Hippocampal formation (tissue), 2 donors: Measurements from ENCODE around the gene QTRT2.
A peak's percentile ranks its signal among the peaks of the same experiment; 100 is the strongest.

Experiments
- DNase-seq, 2 donors: peaks; one replicate each; lab custom pipeline; 2025; lab: John Stamatoyannopoulos, UW

The QTRT2 gene

DNA sequence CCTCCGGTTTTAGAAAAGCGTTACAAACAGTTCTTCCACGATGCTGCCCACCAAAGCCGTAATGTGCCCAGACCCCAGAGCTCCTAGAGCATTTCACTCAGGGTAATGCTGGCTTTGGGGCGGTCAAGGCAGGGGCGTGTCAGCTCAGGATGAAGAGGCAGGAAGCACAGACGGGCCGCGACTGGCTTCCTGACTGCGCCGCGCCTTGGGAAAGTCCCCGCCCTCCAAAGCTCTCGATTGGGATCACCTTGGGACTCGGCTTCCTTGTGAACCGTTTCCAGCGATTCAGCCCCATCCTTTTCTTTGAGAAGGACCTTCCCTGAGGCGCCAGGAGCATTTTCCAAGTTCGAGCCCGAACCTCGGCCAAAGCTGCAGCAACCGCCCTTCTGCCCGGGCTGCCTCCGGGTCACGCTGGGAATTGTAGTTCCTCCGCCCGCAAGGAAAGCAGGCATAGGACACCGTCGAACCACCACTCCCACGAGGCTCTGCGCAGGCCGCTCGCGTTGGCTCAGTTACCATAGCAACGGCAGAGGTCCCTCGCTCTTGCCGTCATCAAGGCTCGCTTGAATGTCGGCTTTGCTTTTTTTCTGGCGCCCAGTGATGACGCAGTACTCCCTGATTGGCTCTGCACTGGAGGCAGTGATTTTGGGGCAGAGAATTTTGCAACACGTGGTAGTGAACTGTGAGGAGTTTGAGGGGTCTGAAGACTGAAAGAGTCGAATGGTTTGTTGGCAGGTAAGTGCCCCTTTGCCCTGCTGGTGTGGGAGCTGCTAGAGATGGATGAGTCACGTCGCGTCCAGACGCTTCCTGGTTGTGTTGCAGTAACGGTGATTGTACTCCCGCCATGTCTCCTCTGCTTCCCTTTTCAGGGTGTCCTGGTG is at the start of gene QTRT2, which contains the start of gene CCDC191:
Gene QTRT2, plus strand, starts transcription at position 608 of the 881 bp plus-strand sequence. CDS start 8,521 bp downstream, outside the sequence.
Gene CCDC191, minus strand, starts transcription at position 397 of the 881 bp plus-strand sequence. Its CDS starts 60 bp downstream, at position 337.
- peak; percentile 99 for DNase-seq

DNA sequence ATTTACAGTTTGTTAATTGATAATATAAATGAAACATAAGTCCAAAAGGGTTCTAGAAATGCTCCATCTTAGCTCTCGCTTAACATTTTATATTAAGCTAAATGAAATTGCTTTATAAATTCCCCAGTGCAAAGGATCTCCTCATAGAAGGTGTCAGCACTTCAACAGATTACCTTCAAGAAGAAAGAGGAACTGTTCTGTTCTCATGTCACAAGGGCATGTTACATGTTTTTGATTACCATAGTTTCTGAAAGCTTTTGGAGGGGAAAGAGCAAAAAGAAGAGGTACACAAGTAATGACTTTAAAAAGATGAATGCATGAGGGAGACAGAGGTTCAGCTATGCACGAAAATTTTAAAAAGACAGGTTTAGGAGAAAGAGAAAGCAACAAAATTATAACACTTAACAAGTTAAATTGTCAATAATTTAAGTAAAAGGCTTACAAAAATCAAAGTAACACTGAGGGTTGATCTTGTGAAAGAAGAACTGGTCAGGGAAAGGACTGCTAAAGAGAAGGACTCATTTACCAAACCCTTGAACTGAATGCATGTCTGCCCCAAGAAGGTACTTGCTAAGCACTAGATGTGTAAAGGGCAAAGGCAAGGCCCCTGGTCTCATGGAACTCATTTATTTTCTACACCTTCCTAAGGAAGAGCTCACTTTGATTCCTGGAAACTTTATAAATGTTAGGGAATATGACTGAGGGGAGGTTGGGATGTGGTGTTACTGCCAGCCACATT is 45.3 kb upstream of the QTRT2 start:
- no peak for DNase-seq

DNA sequence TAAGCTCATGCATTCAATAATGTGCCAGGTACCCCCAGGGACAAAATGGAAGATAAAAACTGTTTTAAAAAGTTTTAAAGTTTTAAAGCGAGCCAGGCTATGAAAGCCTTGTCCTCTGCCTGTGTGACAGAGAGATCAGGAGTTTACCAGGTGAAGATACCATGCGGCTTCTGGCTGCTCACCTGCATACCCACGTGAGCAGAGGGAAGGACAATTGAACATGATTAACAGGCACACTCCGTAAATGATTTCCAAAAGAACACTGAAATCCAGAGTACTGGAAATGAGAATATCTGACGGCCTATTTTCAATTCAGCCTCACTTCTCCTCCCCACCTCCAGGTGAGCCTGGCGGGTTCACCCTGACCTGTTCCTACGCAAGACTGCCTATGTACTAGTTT is 42.3 kb upstream of the QTRT2 start:
- DNase-seq = no peak

DNA sequence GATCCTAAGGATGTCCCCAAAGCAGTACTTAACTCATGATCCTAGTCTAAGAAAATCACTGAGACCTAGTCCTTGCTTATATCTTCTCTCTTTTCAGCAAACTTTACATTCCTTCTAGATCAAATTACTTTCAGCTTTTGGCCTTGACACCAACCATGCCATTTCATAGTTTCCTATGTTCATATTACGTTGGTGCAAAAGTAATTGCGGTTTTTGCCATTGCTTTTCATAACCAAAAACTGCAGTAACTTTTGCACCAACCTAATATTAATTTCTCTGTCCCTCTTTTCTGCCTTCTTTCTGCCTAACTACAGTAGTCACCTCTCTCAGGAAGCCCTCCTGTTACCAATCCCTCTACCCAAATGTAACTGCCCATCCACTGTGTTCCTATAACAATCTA is 37.1 kb upstream of the QTRT2 start:
- DNase-seq = no peak

DNA sequence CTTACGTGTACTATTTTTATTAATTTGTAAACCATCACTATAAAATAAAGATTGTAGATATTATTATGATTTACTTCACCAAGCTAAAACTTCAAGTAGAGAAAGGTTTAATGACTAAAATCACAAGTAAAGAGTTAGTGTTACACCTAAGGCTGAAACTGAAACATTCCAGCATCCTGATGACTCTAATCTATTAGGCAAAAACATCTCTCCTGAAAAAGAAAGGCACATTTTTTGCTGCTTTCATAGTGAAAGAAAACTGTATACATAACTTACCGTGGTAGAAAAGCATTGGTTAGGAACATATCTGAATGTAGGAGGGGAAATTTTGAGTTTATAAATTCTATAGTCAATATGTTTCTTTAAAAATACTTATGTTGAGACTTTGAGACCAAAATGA is 35.6 kb upstream of the QTRT2 start:
- DNase-seq = no peak

DNA sequence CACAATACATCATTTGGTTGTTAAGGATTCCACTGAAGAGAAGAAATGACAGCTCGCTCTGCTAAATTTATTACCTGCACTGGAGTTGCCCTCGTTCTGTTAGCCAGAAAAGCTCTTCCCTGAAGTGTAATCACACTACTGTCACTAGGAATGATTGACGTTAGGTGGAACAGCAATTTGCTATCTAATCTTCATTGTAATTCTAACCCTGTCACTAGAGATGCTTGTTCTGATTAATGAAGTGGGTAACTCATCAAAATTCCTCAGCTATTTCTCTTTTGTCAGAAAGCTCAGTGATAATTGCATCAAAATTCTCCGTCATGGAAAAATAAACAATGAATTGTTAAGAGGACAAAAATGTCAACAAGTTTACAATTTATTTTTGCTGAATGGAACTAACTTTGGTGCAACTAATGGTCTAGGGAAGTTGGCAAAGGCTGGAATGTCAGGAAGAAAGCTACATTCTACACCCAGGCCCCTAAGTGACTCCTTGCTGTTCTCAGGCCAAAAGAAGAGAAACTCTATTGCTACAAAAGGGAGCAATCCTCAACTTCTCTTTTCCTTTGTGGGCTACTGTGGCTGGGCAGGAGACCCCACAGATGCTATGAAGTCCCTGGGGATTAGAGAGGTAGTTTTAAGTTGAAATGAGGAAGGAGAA is 34.3 kb upstream of the QTRT2 start:
- DNase-seq = no peak

DNA sequence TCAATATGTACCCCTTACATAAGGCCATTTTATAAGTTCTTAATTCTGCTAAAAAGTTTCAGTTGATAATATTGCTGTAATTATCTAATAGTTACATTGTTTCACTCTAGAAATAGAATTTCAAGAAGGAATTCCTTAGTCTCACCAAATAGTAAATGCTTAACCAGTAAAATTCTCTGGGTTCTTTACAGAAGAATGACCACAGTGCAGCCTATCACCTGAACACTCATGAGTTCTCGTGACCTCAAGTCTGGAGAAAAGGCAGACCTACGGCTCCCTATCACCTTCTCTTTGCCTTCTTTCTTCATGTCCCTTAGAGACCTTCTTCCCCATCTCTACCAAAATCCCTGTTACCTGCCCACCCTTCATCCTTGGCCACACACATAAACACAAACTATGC is 31.1 kb upstream of the QTRT2 start:
- no peak for DNase-seq

DNA sequence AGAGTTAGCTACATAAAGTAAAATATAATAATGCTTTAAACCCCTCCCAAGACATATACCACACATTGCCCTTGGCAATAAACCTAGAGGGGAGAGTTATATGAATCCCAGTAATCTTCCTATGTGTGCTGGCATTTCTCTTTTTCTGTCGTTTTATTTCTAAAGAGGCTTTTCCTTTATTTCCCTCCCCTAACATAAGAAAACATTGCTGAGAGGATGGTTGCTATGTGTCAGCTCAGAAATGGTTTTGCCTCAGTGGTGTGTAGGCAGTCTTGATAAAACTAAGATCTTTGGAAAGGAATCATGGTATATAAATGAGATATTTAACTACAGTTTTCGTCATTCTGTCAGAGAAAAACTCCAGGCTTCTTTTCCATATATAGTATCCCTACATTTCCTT is 30.2 kb upstream of the QTRT2 start:
- DNase-seq = no peak

DNA sequence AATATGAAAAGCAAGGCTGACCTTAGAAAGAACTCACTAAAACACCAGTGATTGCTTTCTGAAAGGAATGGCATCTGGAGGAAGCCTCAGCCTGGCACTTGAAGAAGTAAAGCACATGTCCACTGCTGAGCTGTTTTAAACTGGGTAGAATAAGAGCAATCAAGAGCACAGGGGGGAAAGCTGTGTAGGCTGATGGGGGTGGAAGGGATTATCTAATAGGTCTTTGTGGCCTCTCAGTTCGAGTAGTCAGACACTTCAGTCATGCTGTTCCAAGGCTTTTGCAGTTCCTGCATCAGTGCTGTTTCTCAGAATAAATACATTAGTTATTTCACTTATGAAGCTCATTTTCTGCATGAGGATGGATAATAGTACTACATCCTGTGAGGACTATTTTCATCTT is 22.8 kb upstream of the QTRT2 start:
- DNase-seq = no peak

DNA sequence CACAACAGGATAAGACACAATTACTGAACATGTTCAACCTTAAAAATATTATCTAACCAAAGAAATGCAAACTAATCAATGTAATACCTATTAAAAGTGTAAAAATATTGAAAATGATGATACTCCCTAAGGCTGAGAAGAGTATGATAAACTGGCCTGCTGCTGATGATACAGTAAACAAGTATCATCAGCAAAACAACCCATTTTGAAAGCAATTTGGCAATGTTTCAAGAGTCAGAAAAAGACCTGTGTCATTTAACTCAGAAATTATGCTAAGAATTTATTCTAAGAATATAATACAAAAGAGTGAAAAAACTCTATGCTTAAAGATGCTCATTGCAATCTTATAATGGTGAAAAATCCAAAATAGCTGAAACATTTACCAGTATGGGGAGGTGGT is 22.3 kb upstream of the QTRT2 start:
- DNase-seq = no peak

DNA sequence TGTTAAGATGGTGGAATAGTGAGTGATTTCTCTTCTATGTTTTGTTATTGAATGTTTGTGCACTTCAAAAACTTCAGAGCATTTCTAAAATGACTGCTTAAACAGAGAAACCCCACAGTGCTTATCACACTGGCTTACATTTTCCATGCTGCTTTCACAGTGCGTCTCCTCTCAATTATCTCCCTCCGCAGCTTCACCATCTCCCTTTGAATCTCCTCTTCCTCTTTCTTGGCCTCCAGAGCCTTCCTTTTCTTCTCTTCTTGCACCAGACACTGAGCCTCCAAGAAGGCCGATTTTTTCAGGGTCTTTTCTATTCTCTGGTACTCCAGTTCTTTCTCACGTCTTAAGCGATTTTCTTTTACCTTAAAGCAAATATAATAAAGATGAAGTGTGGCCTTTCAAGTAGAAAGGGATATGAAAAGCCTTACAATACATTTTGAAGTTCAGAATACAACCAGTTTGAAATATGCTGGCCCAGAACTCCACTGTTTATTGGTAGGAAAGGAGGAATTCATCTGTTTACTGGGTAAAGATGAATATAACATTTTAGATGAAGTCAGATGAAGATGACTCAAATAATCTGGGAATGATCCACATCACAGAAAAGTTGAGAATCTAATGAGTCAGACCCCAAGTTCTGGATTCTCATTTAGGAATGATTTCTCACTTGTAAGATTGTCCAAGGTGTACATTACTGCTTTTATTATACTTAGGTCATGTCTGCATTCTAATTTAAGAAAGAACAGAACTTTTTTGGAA is 21.6 kb upstream of the QTRT2 start:
- DNase-seq = no peak

DNA sequence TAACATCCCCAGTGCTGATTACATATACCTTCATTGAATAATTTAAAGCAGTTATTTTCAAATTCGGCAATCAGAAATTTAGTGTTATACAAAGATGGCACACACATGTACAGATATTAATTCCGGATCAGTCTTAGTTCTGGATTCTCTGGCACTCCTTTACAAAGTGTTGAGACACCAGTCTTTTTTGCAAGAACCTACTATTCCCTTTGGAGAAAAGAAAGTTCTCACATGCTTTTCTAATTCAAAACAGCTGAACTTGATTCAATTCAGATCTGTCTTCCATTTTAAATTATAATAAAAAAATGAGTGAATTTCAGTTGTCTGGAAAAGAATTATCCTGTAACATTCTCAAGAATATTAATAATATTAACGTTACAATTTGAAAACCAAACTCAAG is 20.6 kb upstream of the QTRT2 start:
- no peak for DNase-seq

DNA sequence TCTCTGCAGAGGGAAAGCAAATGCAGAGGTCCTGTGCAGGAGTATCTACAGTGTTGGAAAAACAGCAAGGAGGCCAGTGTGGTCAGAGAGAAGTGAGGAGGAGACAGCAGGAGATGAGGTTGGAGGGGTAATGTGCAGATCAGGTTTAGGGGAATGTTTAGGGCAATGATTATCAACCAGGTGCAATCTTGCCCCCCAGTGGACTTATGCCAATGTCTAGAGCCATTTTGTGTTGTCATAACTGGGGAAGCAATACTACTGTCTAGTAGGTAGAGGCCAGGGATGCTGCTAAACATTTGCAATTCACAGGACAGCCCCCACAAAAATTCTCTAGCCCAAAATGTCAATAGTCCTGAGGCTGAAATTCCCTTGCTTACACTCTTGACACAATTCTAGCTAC is 13.3 kb upstream of the QTRT2 start:
- no peak for DNase-seq

DNA sequence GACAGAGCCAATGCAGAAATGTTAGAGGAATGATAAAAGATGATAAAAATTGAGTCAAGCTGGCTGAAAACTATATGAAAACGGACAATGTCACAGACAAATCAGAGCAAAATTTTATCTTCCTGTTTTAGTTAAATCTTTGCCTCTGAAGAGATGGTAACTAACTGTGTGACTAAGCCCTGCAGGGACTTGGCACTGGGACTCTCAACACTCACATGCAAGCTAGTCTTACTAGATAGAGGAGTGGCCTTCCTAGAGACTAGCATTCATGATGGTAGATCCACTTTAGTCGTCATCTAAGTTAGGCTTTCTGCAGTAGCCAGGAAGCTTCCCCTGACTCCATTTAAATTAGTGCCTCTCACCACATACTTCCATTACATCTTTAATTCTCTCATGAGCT is 4.3 kb upstream of the QTRT2 start:
- DNase-seq = no peak

DNA sequence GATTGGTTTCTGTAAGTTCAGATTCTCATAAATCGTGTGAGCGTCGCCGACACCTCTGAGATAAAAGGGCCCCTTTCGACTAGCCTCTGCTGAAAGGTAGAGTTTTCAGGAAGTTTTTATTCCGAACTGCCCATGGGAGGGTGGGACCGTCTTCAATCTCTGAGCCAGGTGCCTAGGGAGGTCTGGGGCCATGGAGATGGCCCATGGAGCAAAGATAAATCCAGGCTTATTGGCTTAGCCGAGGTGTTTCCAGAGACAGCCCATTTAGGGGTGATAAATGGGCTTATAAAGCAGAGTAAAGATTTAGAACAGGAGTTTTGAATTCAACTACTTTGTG is 442 bp downstream of the QTRT2 start:
- no peak for DNase-seq

DNA sequence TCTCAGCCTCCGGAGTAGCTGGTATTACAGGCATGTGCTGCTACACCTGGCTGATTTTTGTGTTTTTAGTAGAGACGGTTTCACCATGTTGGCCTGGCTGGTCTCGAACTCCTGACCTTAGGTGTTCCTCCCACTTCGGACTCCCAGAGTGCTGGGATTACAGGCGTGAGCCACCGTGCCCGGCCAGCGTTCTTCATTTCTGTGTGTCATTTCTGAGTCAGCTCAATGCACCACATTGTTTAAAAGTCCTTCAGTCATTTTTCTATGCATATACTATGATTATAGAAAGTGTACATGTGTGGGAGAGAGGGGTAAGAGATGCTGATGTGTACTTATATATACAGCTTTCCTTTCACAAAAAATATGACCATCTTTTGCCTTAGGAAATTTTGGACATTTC is 2.1 kb downstream of the QTRT2 start:
- DNase-seq = no peak

DNA sequence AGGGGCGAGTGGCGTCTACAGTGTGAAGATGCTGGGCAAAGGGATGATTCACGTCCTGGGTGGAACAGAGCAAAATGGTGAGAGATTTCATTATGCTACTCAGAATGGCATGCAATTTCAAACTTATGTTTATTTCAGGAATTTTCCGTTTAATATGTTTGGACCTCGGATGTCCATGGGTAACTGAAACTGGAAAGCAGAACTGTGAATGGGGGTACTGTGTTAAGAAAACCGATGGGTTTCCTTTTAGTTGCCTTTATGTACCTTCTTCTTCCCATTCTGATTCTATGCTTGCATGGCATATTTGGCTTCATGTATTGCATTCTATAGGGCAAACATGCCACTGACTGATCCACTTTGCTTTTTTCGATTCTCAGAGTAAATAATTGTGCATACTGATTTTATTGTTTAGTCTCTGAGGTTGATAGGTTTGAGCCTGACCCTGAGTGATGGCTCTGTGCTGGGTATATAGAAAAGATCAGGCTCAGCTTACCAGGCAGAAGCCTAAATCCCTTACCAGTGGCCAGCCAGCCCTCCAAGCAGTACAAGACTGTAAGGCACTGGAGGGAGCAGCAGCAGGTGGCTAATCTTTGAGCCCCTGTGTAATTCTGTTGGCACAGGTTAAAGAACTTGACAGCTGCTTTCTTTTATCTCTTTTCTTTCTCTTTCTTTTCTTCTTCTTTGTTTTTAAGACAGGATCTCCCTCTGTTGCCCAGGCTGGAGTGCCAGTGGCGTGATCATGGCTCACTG is 4.5 kb downstream of the QTRT2 start:
- no peak for DNase-seq

DNA sequence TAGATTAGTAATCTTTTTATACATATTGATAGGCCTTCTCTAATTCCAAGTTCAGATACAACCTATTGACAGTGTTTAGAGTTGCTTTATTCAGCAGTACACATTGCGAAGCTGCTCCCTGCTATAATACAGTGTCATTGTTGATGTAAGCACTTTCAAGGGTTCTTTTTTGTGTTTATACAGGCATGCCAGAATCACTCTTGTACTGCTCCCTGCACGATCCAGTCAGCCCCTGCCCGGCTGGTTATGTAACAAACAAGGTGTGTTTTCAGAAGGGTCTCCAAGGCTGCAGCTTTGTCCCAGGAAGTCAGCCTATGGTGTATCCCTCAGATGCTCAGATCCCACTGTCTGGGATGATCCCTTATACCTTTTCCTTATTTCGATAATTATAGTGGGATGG is 11.3 kb downstream of the QTRT2 start:
- no peak for DNase-seq

DNA sequence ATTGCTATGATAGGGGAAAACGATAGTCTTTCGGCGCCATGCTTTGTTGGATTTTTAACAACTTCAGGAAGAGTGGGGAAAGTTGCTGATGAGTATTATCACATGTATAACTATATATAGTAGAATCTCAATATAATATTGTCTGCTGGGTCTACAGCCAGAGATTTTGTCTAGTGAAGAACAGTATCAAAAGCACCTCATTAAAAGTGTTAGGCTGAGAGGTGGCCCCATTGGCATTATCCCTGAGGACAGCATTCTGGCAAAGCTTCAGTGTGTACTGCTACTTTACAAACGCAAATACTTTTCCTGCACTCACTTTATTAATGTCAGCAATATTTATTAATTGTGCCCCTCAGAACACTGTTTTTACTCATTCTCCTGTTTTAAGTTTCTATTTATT is 11.8 kb downstream of the QTRT2 start:
- DNase-seq = no peak

DNA sequence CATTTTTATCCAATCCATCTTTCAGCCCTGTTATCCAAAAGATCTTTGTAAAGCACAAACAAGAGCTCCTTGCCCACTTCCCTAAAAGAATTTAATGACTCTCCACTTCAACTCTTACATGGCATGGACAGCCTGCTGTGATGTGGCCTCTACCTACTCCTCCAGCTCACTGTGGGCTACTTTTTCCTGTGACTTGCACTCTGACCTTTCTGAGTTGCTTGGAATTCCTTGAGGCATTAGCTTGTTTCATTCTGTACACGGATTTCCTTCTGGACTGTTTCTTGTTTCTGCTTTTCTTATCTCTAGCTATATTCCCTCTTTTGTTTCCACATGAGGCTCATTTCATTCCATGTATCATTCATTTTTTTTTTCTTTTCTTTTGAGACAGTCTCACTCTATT is 15.2 kb downstream of the QTRT2 start:
- DNase-seq = no peak

DNA sequence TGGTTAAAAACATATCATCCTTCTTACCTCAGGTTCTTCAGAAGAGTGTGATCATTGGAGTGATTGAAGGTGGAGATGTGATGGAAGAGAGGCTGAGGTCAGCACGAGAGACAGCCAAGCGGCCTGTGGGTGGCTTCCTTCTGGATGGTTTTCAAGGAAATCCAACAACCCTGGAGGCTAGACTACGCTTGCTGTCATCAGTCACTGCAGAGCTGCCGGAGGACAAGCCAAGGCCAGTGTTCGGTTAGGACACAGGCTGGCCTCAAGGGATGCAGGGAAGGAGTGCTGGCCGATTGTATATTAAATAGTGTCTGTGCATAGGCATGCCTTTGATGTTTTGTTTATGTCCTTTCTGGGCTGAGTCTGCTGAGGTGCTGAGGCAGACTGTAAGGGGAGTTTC is 20.2 kb downstream of the QTRT2 start:
- DNase-seq = no peak
